ENCODE results near the gene FKBP11. TPM values are rescaled to one million over a fixed set of nuclear protein-coding genes. Genes with fewer than 3 reads are reported as not detected.
A peak's percentile ranks its signal among the peaks of the same experiment; 100 is the strongest.

FKBP11 gene
- polyA plus RNA-seq (2011; rRNA removed) (85.9 and 99.2 TPM in 2 replicates), polyA minus RNA-seq (2011; rRNA and poly(A)+ RNA removed) (47.0 and 50.5 TPM in 2 replicates)

DNA sequence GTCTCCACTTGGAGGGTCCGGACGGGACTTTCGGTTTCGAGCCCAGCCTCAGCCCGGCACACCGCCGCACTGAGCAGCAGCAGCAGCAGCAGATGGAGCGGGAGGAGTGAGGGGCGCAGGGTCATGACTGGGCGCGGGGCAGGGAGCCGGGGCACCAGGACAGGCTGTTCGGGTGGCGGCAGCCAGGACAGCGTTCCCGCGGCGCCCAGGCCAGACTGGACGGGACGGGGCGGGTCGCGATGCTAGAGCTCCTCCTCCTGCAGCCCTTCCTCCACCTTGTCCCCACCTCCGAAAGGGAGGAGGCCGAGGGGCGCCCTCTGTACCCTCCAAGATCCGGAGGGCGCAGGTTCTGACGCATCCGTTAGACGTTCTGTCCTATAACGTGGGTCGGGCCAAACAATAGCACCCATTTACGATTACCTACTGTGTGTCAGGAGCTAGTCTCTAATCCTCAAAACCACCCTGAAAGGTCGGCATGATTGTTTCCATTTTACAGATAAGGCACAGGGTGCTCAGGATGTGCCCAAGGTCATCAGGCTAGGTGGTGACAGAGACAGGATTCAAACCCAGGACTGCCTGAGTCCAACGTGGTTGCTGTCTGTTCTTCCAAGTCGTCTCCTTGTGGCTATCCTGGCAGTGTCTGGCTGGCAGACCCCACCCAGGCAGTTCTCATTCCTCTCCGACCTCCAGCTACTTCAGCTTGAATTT is at the start of gene FKBP11:
Gene FKBP11 (minus strand): TSS at position 189 of the 708 bp plus-strand sequence. CDS start 64 bp downstream, at position 125.
- H3K27ac ChIP-seq (ENCODE audit: low read depth, low read length) = peak within 1 kb of the TSS; percentile 11
- POLR2A ChIA-PET = interaction anchor here (0.5 to 1.6 kb wide), 7 partner anchors 11 to 205 kb away, joined by 3 to 8 read pairs (median 4); partner anchors contain the start of genes ARF3, DDX23 and TUBA1B
- no peak for DNase-seq (ENCODE audit: low read depth, low spot score)

DNA sequence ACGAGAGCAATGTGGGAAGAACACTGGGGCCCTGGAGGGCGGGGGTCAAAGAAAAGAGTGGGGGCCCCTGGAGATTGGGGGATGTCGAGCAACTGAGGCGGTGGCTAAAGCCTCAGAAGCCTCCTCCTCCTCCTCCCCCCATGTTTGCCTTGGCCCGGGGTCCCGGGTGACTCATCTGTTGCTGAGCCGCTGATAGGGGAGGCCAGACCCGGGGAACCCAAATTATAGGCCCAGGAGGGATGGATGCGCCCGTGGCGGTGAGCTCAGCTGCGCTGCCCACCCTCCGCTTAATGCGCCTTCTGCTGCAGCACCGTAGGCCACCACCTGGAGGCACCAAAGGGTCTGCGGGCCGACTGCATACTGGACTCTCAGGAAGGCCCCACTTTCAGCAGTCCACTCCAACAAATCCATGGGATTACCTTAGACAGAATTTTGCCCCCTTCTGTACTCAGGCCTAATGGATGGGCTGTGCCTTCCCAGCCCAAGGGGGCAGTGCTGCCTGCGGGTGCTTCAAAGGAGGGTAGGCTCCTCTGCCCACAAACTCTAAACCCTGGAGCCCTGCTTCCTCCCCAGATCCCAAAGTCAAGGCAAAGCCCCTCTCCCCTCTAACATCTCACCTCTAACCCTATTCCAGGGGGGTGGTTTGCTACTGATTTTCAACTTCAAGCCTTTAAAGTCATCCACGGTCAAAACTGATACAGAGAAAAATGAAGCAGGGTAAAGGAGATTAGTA is 48.8 kb upstream of the FKBP11 start:
- CTCF ChIA-PET = interaction anchor here (0.8 to 11.8 kb wide), 7 partner anchors 12 to 121 kb away, joined by 3 to 95 read pairs (median 3); partner anchors contain the start of gene ARF3
- no peak overlapping the region for H3K27ac ChIP-seq (ENCODE audit: low read depth, low read length)
- H3K27me3 ChIP-seq (ENCODE audit: control insufficient read depth, insufficient read depth, low read length) = peaks cover 53% of the 10 kb centered on the region
- H3K9me3 ChIP-seq (ENCODE audit: control insufficient read depth, insufficient read depth, low read length) = no peaks in the 10 kb centered on the region; the same call in 1 of the 2 replicates
- TF ChIP-seq, protein P1, sequence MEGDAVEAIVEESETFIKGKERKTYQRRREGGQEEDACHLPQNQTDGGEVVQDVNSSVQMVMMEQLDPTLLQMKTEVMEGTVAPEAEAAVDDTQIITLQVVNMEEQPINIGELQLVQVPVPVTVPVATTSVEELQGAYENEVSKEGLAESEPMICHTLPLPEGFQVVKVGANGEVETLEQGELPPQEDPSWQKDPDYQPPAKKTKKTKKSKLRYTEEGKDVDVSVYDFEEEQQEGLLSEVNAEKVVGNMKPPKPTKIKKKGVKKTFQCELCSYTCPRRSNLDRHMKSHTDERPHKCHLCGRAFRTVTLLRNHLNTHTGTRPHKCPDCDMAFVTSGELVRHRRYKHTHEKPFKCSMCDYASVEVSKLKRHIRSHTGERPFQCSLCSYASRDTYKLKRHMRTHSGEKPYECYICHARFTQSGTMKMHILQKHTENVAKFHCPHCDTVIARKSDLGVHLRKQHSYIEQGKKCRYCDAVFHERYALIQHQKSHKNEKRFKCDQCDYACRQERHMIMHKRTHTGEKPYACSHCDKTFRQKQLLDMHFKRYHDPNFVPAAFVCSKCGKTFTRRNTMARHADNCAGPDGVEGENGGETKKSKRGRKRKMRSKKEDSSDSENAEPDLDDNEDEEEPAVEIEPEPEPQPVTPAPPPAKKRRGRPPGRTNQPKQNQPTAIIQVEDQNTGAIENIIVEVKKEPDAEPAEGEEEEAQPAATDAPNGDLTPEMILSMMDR (IDR thresholded peaks at IDR 0.05; ENCODE audit: low read depth, low read length) = peak; percentile 69
- POLR2A ChIA-PET = interaction anchor here (0.7 kb wide), 1 partner anchor 22 kb away, joined by 5 read pairs; no protein-coding TSS in a partner anchor
- H3K4me3 ChIP-seq (ENCODE audit: low read depth, low read length) = no peak overlapping the region
- no peak for DNase-seq (ENCODE audit: low read depth, low spot score)

More for the DNA sequence above, at the start of gene FKBP11:
- CTCF ChIA-PET = interaction anchor here (0.7 to 2.7 kb wide), 7 partner anchors 9 to 72 kb away, joined by 4 to 17 read pairs (median 7); partner anchors contain the start of gene WNT1
- TF ChIP-seq, protein P1 (IDR thresholded peaks at IDR 0.05; ENCODE audit: low read depth, low read length) = no peak
- Histone ChIP-seq H3K4me3 (ENCODE audit: low read depth, low read length) (peak within 1 kb of the TSS; percentile 81), H3K27me3 (ENCODE audit: control insufficient read depth, insufficient read depth, low read length) (no peaks in the 10 kb centered on the region), H3K9me3 (ENCODE audit: control insufficient read depth, insufficient read depth, low read length) (no peaks in the 10 kb centered on the region)

DNA sequence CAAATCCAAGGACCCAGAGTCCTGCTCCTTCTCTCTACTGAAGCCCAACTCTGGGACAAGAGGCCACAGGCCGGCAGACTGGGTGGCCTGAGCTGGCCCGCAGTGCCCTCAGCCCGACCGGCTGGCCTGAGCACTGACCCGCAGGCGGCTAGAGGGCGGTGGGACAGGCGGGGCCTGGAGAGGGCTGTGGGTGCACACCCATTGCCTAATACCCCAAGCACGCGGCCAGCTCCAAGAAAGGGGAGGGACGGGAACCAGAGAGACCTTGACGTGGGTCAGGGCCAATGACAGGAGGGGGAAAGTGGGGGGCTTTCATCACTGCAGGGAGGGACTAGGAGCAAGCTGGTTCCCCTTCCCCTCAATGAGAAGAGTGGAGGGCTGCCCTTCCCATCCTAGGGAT is 48.2 kb upstream of the FKBP11 start:
- no peak for DNase-seq (ENCODE audit: low read depth, low spot score)
- TF ChIP-seq, protein P1 (IDR thresholded peaks at IDR 0.05; ENCODE audit: low read depth, low read length) = no peak
- peaks cover 47% of the 10 kb centered on the region for H3K27me3 ChIP-seq (ENCODE audit: control insufficient read depth, insufficient read depth, low read length)
- H3K27ac ChIP-seq (ENCODE audit: low read depth, low read length) = no peak overlapping the region
- H3K4me3 ChIP-seq (ENCODE audit: low read depth, low read length) = no peak overlapping the region
- ChIA-PET CTCF (interaction anchor here (0.6 to 11.8 kb wide), 9 partner anchors 13 to 1873 kb away, joined by 3 to 95 read pairs (median 3); partner anchors contain the start of gene ARF3), POLR2A (interaction anchor here (0.7 kb wide), 1 partner anchor 22 kb away, joined by 5 read pairs; no protein-coding TSS in a partner anchor)
- H3K9me3 ChIP-seq (ENCODE audit: control insufficient read depth, insufficient read depth, low read length) = no peaks in the 10 kb centered on the region; the same call in 1 of the 2 replicates

DNA sequence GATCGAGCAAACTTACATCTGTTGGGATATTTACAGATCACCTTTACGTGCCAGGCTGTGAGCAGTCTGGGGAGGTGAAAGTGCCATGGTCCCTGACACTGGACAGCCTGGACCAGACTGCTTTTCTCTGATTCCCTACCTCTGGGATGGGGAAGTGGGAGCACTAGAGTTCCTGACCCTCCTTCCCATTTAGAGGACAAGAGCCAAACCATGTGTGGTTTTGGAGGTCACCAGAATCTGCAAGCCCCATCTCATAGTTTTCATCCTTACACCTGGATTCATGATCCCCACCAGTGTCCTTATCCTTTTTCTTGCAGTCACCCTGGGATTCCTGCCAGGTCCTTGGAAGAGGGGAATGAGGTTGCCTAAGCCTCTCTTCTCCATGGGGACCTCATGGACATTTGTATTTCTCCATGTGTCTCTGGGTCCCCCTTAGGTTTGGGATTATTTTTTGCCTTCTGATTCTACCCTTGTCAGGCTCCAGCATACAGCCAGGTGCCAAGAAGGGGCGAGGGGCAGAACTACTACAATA is 47.7 kb upstream of the FKBP11 start:
- no peak for DNase-seq (ENCODE audit: low read depth, low spot score)
- POLR2A ChIA-PET = interaction anchor here (0.7 to 2.1 kb wide), 2 partner anchors 16 to 23 kb away, joined by 5 to 13 read pairs; partner anchors contain the start of gene ARF3
- Histone ChIP-seq H3K9me3 (ENCODE audit: control insufficient read depth, insufficient read depth, low read length) (no peaks in the 10 kb centered on the region; the same call in 1 of the 2 replicates), H3K27me3 (ENCODE audit: control insufficient read depth, insufficient read depth, low read length) (peaks cover 42% of the 10 kb centered on the region), H3K4me3 (ENCODE audit: low read depth, low read length) (no peak overlapping the region), H3K27ac (ENCODE audit: low read depth, low read length) (no peak overlapping the region)
- CTCF ChIA-PET = interaction anchor here (0.6 to 11.8 kb wide), 9 partner anchors 10 to 1873 kb away, joined by 3 to 95 read pairs (median 3); no protein-coding TSS in a partner anchor
- TF ChIP-seq, protein P1 (IDR thresholded peaks at IDR 0.05; ENCODE audit: low read depth, low read length) = no peak
